GM06990 (cell line): ENCODE data around the gene CEP20.

ENCODE experiments used
- DNase-seq: peaks from one replicate; pipeline ENCODE4 v3.0.0-alpha.2; 2011; ENCODE audit not compliant: insufficient read length; ENCODE audit errors: extremely low read depth
- H3K27me3 ChIP-seq: replicated peaks from 2 replicates; pipeline ENCODE4 v1.6.0; 2011; ENCODE audit warnings: low read length; ENCODE audit not compliant: control insufficient read depth, insufficient read depth
- H3K36me3 ChIP-seq: 2 replicates; pipeline ENCODE4 v1.5.1; 2011; ENCODE audit warnings: low read length; ENCODE audit not compliant: control insufficient read depth, insufficient read depth
- H3K4me3 ChIP-seq: replicated peaks from 2 replicates; pipeline ENCODE4 v1.5.1; 2011; ENCODE audit warnings: low read depth, mild to moderate bottlenecking, control low read depth, low read length
- TF ChIP-seq, protein P1 (sequence below): IDR thresholded peaks from 2 replicates; pipeline ENCODE4 v1.5.1; 2011; ENCODE audit warnings: low read length, control low read depth, mild to moderate bottlenecking, inconsistent platforms; ENCODE audit not compliant: insufficient read depth, poor library complexity, severe bottlenecking

The CEP20 gene

DNA sequence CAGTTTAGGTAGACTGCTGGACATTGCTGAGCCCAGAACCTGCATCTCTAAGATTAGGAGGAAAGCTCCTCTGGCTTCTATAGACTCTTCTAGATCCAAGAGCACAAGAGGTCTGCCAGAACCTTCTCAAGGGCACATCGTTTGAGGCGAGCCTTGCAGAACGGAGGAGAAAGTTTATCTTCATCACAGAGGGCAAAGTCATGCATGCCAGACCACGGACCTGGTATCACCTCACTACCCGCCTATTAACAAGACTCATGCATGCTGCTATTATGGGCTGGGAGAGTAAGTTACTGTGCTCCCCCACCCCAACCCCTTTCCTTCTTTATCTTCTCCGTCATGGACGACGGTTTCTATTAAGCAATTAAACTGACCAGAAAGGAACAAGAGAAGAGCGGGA is 54.9 kb downstream of the CEP20 start:
- 0 out of 2 replicates have a peak, but pooled peaks cover 1% of the 10 kb centered on the region for H3K27me3 ChIP-seq
- H3K36me3 ChIP-seq = no peaks in the 10 kb centered on the region
- H3K4me3 ChIP-seq = no peak overlapping the region
- DNase-seq = no peak
- TF ChIP-seq, protein P1, sequence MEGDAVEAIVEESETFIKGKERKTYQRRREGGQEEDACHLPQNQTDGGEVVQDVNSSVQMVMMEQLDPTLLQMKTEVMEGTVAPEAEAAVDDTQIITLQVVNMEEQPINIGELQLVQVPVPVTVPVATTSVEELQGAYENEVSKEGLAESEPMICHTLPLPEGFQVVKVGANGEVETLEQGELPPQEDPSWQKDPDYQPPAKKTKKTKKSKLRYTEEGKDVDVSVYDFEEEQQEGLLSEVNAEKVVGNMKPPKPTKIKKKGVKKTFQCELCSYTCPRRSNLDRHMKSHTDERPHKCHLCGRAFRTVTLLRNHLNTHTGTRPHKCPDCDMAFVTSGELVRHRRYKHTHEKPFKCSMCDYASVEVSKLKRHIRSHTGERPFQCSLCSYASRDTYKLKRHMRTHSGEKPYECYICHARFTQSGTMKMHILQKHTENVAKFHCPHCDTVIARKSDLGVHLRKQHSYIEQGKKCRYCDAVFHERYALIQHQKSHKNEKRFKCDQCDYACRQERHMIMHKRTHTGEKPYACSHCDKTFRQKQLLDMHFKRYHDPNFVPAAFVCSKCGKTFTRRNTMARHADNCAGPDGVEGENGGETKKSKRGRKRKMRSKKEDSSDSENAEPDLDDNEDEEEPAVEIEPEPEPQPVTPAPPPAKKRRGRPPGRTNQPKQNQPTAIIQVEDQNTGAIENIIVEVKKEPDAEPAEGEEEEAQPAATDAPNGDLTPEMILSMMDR = no peak

DNA sequence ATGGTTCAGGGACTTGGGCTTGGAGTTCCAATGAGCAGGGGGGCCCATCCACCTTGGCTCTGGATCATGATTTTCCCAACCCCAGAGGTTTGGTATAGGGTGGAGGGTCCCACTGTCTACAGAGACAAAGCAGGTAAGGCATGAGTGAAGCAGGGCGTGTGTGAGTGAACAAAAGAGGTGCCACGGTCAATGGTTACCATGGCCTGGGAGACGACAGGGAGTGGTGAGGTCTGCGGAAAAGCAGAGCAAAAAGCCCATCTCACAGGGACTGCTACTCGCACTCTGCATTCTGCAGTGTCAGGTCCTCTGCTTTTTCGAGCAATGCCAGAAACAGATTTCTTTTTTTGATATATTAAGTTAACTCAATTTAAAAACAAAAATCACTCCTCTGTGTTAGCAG is 56.2 kb downstream of the CEP20 start:
- H3K27me3 ChIP-seq = 0 out of 2 replicates have a peak, but pooled peaks cover 1% of the 10 kb centered on the region
- H3K36me3 ChIP-seq = no peaks in the 10 kb centered on the region
- no peak overlapping the region for H3K4me3 ChIP-seq
- no peak for DNase-seq
- TF ChIP-seq, protein P1 = no peak

DNA sequence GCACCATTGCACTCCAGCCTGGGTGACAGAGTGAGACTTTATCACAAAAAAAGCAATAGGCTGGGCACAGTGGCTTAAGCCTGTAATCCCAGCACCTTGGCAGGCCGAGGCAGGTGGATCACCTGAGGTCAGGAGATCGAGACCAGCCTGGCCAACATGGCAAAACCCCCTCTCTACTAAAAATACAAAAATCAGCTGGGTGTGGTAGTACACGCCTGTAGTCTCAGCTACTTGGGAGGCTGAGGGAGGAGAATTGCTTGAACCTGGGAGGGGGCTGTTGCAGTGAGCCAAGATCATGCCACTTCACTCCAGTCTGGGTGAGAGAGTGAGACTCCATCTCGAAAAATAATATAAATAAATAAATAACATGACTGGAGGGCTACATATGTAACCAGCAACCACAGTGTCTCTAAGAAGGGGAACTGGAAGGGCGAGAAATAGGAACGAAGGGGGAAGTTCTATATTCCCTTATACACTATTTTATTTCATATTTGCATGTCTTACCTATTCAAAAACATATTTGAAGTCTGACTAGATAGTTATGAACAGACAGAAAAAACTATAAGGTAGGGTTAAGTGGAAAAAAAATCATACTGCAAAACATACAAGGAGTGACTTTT is 57.5 kb downstream of the CEP20 start:
- Histone ChIP-seq H3K4me3 (no peak overlapping the region), H3K27me3 (0 out of 2 replicates have a peak, but pooled peaks cover 1% of the 10 kb centered on the region), H3K36me3 (no peaks in the 10 kb centered on the region)
- DNase-seq = no peak
- TF ChIP-seq, protein P1 = no peak

- Histone ChIP-seq H3K4me3 (no peak overlapping the region), H3K36me3 (no peaks in the 10 kb centered on the region), H3K27me3 (0 out of 2 replicates have a peak, but pooled peaks cover 1% of the 10 kb centered on the region)
- TF ChIP-seq, protein P1 = no peak
- DNase-seq = no peak
These were observed 58.9 kb downstream of the CEP20 start for GRCh38 chr16:15829460-15829859.

DNA sequence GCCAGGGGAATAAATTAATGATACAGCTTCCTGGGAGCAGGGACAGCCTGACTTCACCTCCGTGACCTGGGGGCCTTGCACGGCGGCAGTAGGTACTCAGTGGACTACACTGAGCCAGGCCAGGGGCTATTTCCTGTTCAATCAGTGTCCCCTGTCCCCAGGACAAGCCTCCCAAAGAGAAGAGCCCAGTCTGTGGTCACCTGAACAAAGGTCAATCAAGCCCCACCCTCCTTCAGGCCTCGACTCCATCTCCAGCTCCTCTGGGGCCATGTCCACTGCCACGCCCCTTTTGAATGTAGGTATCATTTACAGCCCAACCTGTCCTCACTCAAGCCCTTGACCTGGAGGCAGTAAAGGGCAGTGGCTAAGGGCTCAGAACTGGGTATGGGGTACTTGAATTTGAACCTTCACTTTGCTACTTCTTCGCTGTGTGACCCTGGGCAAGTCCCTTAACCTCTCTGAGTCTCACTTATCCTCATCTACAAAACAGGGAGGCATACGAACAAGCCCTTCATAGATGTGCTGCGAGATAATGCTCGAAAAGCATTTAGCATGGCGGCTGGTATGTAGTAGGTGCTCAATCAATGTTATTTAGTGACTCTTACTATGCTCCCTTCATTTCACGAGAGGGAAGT is 60.6 kb downstream of the CEP20 start:
- 0 out of 2 replicates have a peak, but pooled peaks cover 1% of the 10 kb centered on the region for H3K27me3 ChIP-seq
- no peak overlapping the region for H3K4me3 ChIP-seq
- no peak for DNase-seq
- TF ChIP-seq, protein P1 = no peak
- H3K36me3 ChIP-seq = no peaks in the 10 kb centered on the region
